ENCODE measurements around the gene RIPOR2.

RIPOR2 gene

GRCh38 chr6:24855395-24856245 is 80.1 kb downstream of the RIPOR2 start:
- H3K4me1 ChIP-seq (ENCODE audit: control insufficient read depth, low read depth, low read length): no peaks in the 10 kb centered on the region
- H3K18ac ChIP-seq (ENCODE audit: low read length): no peak overlapping the region
- no peaks in the 10 kb centered on the region for H3K36me3 ChIP-seq (ENCODE audit: control insufficient read depth, insufficient read depth, low read length)
- no peak overlapping the region for H3K27ac ChIP-seq (ENCODE audit: low read depth, low read length)
- DNase-seq: peak; percentile 71
- no peaks in the 10 kb centered on the region for H3K79me2 ChIP-seq (ENCODE audit: control insufficient read depth, insufficient read depth, low read length)
- H2BK5ac ChIP-seq (ENCODE audit: low read length): no peak overlapping the region
- peak overlapping the region; percentile 60 for H3K56ac ChIP-seq (ENCODE audit: low read length)
- H4K5ac ChIP-seq (ENCODE audit: low read length): no peak overlapping the region
- H2AK5ac ChIP-seq (ENCODE audit: low read length): no peak overlapping the region
- H3K4me2 ChIP-seq (ENCODE audit: low read length): no peak overlapping the region
- H3K79me1 ChIP-seq (ENCODE audit: low read length): no peaks in the 10 kb centered on the region
- no peak overlapping the region for H3K4ac ChIP-seq (ENCODE audit: low read depth, low read length)
- H3K4me3 ChIP-seq (ENCODE audit: low read length): no peak overlapping the region
- H2BK15ac ChIP-seq (replicated peaks; ENCODE audit: low read depth): no peak overlapping the region
- H2BK120ac ChIP-seq (ENCODE audit: low read depth, low read length): no peak overlapping the region
- no peak overlapping the region for H3K9ac ChIP-seq (ENCODE audit: low read length)
- H3K27me3 ChIP-seq (ENCODE audit: insufficient read depth, low read length, poor library complexity): no peaks in the 10 kb centered on the region
- no peak overlapping the region for H4K8ac ChIP-seq (ENCODE audit: low read depth, low read length)
- H3K23ac ChIP-seq (ENCODE audit: low read length): no peak overlapping the region
- WGBS (ENCODE audit: extremely low coverage, insufficient coverage, low lambda C conversion rate): no CpG with 5 or more reads among the region's 19 CpGs

DNA sequence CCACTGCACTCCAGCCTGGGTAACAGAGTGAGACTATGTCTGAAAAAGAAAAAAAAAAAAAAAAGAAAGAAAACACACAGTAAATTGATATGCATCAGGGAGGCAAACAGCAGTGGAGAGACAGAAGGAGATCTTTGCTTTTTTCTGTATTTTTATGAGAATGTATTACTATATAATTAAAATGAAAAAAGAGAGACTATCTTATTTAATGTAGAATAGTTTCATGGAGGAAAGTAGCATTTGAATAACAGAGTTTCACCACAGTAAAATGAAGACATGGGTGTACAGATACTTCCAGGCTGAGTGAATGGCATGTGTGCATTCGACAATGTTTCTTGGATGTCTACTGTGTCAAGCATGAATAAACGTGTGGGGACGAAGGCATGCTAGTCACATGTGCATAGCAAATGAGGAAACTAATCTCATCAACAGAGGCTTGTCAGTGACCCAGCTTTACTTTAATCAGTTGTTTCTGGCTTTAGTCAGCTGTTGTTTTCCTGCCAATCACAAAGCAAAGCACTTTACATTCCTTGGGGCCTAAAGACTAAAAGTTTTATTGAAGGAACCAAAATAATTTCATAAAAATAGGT is 81.6 kb downstream of the RIPOR2 start:
- no CpG with 5 or more reads among the region's 3 CpGs for WGBS (ENCODE audit: extremely low coverage, insufficient coverage, low lambda C conversion rate)

GRCh38 chr6:24851086-24851485 is 84.7 kb downstream of the RIPOR2 start:
- Histone ChIP-seq H3K36me3 (ENCODE audit: control insufficient read depth, insufficient read depth, low read length) (no peaks in the 10 kb centered on the region), H3K79me1 (ENCODE audit: low read length) (no peaks in the 10 kb centered on the region), H3K4me1 (ENCODE audit: control insufficient read depth, low read depth, low read length) (no peaks in the 10 kb centered on the region), H3K56ac (ENCODE audit: low read length) (no peak overlapping the region), H3K27me3 (ENCODE audit: insufficient read depth, low read length, poor library complexity) (no peaks in the 10 kb centered on the region), H3K4me3 (ENCODE audit: low read length) (no peak overlapping the region), H2AK5ac (ENCODE audit: low read length) (no peak overlapping the region), H4K5ac (ENCODE audit: low read length) (no peak overlapping the region), H3K23ac (ENCODE audit: low read length) (no peak overlapping the region), H2BK15ac (replicated peaks; ENCODE audit: low read depth) (no peak overlapping the region), H2BK120ac (ENCODE audit: low read depth, low read length) (no peak overlapping the region), H3K79me2 (ENCODE audit: control insufficient read depth, insufficient read depth, low read length) (no peaks in the 10 kb centered on the region), H3K4me2 (ENCODE audit: low read length) (no peak overlapping the region), H3K18ac (ENCODE audit: low read length) (no peak overlapping the region), H3K27ac (ENCODE audit: low read depth, low read length) (no peak overlapping the region), H2BK5ac (ENCODE audit: low read length) (no peak overlapping the region), H3K4ac (ENCODE audit: low read depth, low read length) (no peak overlapping the region), H4K8ac (ENCODE audit: low read depth, low read length) (no peak overlapping the region), H3K9ac (ENCODE audit: low read length) (no peak overlapping the region)
- WGBS (ENCODE audit: extremely low coverage, insufficient coverage, low lambda C conversion rate): no CpG with 5 or more reads among the region's 2 CpGs
- DNase-seq: no peak

More for the DNA sequence above, 81.6 kb downstream of the RIPOR2 start:
- Histone ChIP-seq H4K5ac (ENCODE audit: low read length) (no peak overlapping the region), H2BK5ac (ENCODE audit: low read length) (no peak overlapping the region), H3K79me2 (ENCODE audit: control insufficient read depth, insufficient read depth, low read length) (no peaks in the 10 kb centered on the region), H2BK15ac (replicated peaks; ENCODE audit: low read depth) (no peak overlapping the region), H3K27me3 (ENCODE audit: insufficient read depth, low read length, poor library complexity) (no peaks in the 10 kb centered on the region), H3K4me1 (ENCODE audit: control insufficient read depth, low read depth, low read length) (no peaks in the 10 kb centered on the region), H3K36me3 (ENCODE audit: control insufficient read depth, insufficient read depth, low read length) (no peaks in the 10 kb centered on the region), H3K4ac (ENCODE audit: low read depth, low read length) (no peak overlapping the region), H3K27ac (ENCODE audit: low read depth, low read length) (no peak overlapping the region), H3K4me2 (ENCODE audit: low read length) (no peak overlapping the region), H3K4me3 (ENCODE audit: low read length) (no peak overlapping the region), H3K9ac (ENCODE audit: low read length) (no peak overlapping the region), H3K18ac (ENCODE audit: low read length) (no peak overlapping the region), H3K23ac (ENCODE audit: low read length) (no peak overlapping the region), H4K8ac (ENCODE audit: low read depth, low read length) (no peak overlapping the region), H3K79me1 (ENCODE audit: low read length) (no peaks in the 10 kb centered on the region), H2BK120ac (ENCODE audit: low read depth, low read length) (no peak overlapping the region), H3K56ac (ENCODE audit: low read length) (no peak overlapping the region), H2AK5ac (ENCODE audit: low read length) (no peak overlapping the region)
- no peak for DNase-seq

DNA sequence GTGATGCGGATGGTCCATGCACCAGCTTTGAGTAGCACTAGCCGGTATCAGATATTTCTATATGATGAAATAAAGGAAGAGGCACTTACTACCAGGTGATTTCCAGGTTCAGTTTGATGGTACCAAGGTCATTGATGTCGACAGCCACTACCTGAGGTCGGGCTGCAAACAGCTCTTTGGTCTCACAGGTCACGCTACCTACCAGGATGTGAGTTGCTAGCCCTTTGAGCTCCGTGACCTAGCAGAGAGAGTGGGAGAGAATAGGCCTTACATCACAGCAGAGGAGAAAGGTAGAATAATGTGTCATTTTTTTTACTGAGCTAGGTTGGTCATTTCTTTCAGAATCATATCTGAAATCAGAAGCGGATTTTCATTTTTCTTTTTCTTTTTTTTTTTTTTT is 86.0 kb downstream of the RIPOR2 start:
- no peak overlapping the region for H3K4me3 ChIP-seq (ENCODE audit: low read length)
- no peaks in the 10 kb centered on the region for H3K36me3 ChIP-seq (ENCODE audit: control insufficient read depth, insufficient read depth, low read length)
- no CpG with 5 or more reads among the region's 7 CpGs for WGBS (ENCODE audit: extremely low coverage, insufficient coverage, low lambda C conversion rate)

GRCh38 chr6:24848461-24848860 is 87.3 kb downstream of the RIPOR2 start:
- Histone ChIP-seq H2BK15ac (replicated peaks; ENCODE audit: low read depth) (no peak overlapping the region), H2BK5ac (ENCODE audit: low read length) (no peak overlapping the region), H3K4ac (ENCODE audit: low read depth, low read length) (no peak overlapping the region), H2BK120ac (ENCODE audit: low read depth, low read length) (no peak overlapping the region), H3K79me2 (ENCODE audit: control insufficient read depth, insufficient read depth, low read length) (no peaks in the 10 kb centered on the region), H3K4me1 (ENCODE audit: control insufficient read depth, low read depth, low read length) (no peaks in the 10 kb centered on the region), H2AK5ac (ENCODE audit: low read length) (no peak overlapping the region), H3K4me2 (ENCODE audit: low read length) (no peak overlapping the region), H4K5ac (ENCODE audit: low read length) (no peak overlapping the region), H3K4me3 (ENCODE audit: low read length) (no peak overlapping the region), H3K23ac (ENCODE audit: low read length) (no peak overlapping the region), H3K27ac (ENCODE audit: low read depth, low read length) (no peak overlapping the region), H3K27me3 (ENCODE audit: insufficient read depth, low read length, poor library complexity) (no peaks in the 10 kb centered on the region), H3K18ac (ENCODE audit: low read length) (no peak overlapping the region), H3K56ac (ENCODE audit: low read length) (no peak overlapping the region), H3K79me1 (ENCODE audit: low read length) (no peaks in the 10 kb centered on the region), H3K36me3 (ENCODE audit: control insufficient read depth, insufficient read depth, low read length) (no peaks in the 10 kb centered on the region), H4K8ac (ENCODE audit: low read depth, low read length) (no peak overlapping the region), H3K9ac (ENCODE audit: low read length) (no peak overlapping the region)
- no peak for DNase-seq
- no CpG with 5 or more reads among the region's 4 CpGs for WGBS (ENCODE audit: extremely low coverage, insufficient coverage, low lambda C conversion rate)

More for the DNA sequence above, 86.0 kb downstream of the RIPOR2 start:
- H4K8ac ChIP-seq (ENCODE audit: low read depth, low read length): no peak overlapping the region
- no peak for DNase-seq
- no peak overlapping the region for H2BK15ac ChIP-seq (replicated peaks; ENCODE audit: low read depth)
- H3K27ac ChIP-seq (ENCODE audit: low read depth, low read length): no peak overlapping the region
- no peaks in the 10 kb centered on the region for H3K79me1 ChIP-seq (ENCODE audit: low read length)
- no peak overlapping the region for H3K4me2 ChIP-seq (ENCODE audit: low read length)
- H2BK5ac ChIP-seq (ENCODE audit: low read length): no peak overlapping the region
- H3K9ac ChIP-seq (ENCODE audit: low read length): no peak overlapping the region
- H3K56ac ChIP-seq (ENCODE audit: low read length): no peak overlapping the region
- no peaks in the 10 kb centered on the region for H3K4me1 ChIP-seq (ENCODE audit: control insufficient read depth, low read depth, low read length)
- no peak overlapping the region for H2BK120ac ChIP-seq (ENCODE audit: low read depth, low read length)
- no peaks in the 10 kb centered on the region for H3K27me3 ChIP-seq (ENCODE audit: insufficient read depth, low read length, poor library complexity)
- H3K79me2 ChIP-seq (ENCODE audit: control insufficient read depth, insufficient read depth, low read length): no peaks in the 10 kb centered on the region
- H3K4ac ChIP-seq (ENCODE audit: low read depth, low read length): no peak overlapping the region
- H3K18ac ChIP-seq (ENCODE audit: low read length): no peak overlapping the region
- no peak overlapping the region for H4K5ac ChIP-seq (ENCODE audit: low read length)
- no peak overlapping the region for H3K23ac ChIP-seq (ENCODE audit: low read length)
- H2AK5ac ChIP-seq (ENCODE audit: low read length): no peak overlapping the region

Data from mesendoderm (in vitro differentiated cells).